ENCODE measurements around the gene TMEM255B.

GRCh38 chr13:113836768-113837559 lies 77.9 kb downstream of the TMEM255B start:
- TF ChIP-seq, protein P1, sequence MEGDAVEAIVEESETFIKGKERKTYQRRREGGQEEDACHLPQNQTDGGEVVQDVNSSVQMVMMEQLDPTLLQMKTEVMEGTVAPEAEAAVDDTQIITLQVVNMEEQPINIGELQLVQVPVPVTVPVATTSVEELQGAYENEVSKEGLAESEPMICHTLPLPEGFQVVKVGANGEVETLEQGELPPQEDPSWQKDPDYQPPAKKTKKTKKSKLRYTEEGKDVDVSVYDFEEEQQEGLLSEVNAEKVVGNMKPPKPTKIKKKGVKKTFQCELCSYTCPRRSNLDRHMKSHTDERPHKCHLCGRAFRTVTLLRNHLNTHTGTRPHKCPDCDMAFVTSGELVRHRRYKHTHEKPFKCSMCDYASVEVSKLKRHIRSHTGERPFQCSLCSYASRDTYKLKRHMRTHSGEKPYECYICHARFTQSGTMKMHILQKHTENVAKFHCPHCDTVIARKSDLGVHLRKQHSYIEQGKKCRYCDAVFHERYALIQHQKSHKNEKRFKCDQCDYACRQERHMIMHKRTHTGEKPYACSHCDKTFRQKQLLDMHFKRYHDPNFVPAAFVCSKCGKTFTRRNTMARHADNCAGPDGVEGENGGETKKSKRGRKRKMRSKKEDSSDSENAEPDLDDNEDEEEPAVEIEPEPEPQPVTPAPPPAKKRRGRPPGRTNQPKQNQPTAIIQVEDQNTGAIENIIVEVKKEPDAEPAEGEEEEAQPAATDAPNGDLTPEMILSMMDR (IDR thresholded peaks at IDR 0.05) = no peak
- TF ChIP-seq POLR2A (IDR thresholded peaks at IDR 0.05) = no peak
- TF ChIP-seq EP300 (IDR thresholded peaks at IDR 0.05) = no peak
